CD4-positive, alpha-beta T cell treated with Interleukin-17A for 4 hours (primary cell): ENCODE measurements around the gene COQ10A.

Experiments used
- DNase-seq: peaks from one replicate; pipeline ENCODE4 v3.0.0-alpha.2; 2020; ENCODE audit warnings: mixed read lengths

COQ10A gene

DNA sequence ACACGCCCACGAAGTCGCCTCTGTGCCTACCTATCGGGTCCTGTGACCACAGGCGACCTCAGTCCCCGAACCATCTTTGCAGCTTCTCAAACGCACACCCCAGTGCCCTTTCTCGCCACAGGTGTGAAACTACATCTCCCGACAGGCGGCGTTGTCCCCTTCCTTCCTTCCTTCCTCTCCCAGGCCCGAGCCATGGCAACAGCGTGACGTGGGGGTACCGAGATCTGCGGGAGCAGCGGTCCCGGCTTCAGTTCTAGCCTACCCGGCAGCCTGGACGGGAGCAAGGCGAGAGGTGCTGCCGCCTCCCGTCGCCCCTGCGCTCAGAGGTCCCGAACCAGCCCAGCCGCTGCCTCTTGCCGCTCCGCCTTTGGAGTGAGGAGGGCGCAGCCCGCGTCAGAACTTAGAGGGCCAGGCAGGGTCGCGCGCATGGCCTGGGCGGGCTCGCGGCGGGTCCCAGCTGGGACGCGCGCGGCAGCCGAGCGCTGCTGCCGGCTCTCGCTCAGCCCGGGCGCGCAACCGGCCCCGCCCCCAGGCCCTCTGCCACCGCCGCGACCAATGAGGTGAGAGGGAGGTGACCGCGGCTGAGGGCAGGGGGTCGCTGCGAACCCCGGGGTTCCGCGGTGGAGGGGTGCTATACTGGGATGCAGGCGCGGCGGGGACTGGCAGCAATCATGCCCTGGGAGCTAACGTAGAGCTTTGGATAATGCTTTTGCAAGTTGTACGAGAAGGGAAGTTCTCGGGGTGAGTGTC lies at the start of gene COQ10A:
COQ10A (plus strand) TSS at position 250 of the 750 bp plus-strand sequence; CDS start at position 427, 177 bp downstream.
- peak; percentile 93 for DNase-seq

DNA sequence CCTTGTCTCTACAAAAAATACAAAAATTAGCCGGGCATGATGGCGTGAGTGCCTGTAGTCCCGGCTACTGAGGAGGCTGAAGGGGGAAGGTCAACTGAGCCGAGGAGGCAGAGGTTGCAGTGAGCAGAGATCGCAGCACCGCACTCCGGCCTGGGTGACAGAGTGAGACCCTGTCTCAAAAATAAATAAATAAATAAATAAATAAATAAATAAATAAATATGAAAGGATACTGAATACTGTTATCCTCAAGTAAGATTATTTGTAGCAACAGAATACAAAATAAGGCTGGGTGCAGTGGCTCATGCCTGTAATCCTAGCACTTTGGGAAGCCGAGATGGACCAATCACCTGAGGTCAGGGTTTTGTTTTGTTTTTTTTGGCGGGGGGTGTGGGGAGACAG lies 46.9 kb upstream of the COQ10A start:
- DNase-seq = no peak

DNA sequence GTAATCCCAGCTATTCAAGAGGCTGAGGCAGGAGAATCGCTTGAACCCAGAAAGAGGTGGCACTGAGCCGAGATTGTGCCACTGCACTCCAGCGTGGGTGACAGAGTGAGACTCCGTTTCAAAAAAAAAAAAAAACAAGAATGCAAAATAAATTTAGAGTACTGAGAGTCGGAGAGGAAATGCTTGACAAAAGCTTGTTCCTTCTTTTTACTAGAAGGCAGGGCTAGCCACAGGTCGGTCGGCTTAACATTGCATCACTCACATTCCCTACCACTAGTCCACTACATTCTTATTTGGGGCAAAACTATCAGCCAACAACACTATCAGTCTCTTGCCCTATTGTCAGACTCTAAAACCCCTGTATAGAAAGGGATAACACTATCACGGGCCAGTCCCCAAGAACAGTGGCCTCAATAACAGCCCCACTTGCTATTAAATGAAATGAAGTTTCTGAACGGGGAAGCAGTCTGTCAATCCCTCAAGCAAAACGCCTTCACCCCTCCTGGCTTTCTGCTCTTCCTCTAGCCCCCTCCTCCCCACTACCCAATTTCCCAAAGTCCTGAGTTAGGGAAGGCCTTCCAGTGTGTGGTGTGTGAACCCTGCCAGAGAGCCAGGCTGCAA lies 46.0 kb upstream of the COQ10A start:
- no peak for DNase-seq

DNA sequence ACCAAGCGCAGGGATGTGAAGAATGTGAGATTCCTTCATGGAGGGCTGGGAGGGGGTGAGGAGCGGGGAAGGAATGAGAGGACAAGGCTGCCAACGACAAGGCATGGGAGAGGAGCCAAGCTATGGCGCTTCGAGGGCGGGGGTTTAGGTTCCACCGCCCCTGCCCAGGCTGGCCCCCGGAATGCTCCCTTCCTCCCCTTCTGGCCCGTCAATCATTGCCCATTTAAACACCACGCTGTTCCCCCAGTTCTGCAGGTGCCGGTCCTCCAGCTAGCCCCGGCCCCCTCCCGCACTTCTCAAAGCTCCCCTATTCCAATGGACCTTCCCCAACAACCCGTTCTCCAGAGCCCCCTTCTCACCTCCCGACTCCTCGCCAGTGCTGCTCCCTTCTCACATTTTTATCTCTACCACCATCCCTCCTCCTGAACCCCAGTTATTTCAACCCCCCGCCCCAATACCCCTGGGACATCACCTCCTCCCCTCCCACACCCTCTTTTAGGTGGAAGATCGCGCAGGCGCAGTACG lies 45.4 kb upstream of the COQ10A start:
- no peak for DNase-seq

DNA sequence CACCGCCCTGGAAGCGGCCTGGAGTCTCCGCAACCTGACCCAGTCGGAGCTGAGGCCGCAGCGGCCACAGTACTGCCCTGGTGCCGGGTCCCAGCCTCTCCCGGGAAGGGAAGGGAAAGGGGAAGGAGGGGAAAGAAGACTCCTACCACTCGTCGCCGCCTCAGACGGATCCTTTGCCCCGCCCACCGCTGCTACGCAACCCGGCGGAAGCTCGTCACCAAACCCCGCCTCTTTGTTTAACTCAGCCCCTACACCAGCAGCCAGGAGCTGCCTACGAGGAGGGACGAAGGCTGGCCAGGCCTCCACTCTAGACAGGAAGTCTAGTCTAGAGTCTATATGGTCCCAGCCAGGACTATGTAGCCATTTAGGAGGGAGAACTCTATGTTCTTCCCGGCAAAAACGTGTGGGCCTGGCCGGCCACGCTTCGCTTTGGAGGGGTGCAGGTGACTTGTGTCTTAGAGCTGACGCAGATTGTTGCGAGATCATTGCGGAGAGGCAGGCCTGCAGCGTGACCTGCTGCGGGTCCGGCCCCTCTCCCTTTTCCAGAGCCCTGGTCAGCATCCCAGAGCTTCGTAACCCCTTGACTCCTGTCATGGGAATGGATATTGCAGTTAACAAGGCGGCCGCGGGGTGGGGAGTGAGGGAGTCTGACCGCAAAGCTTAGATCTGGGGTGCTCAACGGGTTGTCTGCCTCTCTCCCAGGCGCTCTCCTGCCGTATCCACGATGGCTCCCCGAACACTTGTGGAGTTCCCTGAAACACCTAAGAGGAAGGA lies 44.8 kb upstream of the COQ10A start, which contains the start of gene RNF41:
RNF41 (minus strand) TSS at position 166 of the 774 bp plus-strand sequence. CDS start 7,875 bp downstream, outside the sequence.
- DNase-seq = peak; percentile 95

DNA sequence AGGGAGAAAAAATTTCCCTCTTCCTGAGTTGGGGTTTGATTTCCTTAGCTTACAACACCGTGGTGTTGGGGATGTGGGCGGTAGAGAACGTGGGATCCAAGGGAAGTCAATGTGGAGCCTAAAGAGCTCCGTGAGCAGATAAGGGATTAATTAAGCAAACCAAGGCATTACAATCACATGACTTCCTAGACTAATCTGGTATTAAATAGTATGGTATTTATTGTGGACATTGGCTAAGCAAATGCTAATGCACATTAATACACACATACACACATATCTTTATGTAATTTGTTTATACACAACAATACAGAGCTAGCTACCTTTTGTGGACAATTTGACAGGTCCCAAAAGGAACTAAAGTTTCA lies 44.2 kb upstream of the COQ10A start:
- no peak for DNase-seq

DNA sequence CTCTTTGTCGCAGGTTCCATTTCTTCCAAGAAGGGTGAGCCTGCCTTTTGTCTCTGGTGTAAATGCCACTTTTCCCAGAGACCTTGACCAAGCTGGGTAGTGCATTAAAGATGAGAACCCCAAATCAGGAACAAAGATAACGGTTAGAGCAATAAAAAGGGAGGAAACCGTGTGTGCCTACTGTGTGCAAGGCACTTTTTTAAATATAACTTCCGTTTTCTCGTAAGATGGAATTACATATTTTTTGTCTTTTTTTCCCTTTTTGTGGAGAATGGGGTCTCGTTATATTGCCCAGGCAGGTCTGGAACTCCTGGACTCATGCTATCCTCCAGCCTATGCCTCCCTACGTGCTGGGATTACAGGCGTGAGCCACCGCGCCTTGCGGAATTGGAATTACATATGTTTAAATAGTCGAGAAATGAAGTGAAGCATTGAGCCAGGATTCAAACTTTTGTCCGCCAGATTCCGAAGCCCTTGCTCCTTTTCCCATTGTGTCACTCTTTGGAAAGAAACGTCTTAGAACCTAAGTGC lies 43.1 kb upstream of the COQ10A start:
- DNase-seq = no peak

DNA sequence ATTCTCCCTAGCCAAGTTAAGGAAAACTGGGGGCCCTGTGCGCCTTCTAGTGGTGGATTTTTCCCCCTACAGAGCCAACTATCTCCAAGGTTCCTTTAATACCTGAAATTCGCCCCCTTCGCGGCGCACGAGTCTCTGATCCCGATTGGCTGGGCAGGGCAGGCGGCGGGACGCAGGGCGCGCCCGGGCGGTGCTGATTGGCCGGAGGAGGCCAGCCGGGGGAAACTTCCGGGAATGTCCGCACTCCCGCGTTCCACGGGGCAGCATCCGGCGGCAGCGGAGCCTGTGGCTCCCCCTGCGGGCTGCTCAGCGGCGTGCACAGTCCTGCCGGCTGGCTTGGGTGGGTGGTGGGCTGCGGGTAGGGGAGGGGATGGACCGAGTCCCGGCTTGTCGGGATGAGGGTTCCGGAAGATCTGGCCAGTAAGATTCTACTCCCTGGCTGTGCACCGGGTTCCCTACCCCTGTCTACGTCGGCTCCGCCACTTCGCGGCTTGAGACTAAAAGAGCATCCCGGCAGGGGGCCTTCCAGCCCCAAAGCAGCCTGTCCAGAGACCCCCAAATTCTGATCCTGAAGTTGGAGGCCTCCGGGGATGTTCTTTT lies 42.5 kb upstream of the COQ10A start, which contains the start of gene NABP2:
NABP2 (plus strand) TSS at position 241 of the 600 bp plus-strand sequence. CDS start 515 bp downstream, outside the sequence.
- peak; percentile 96 for DNase-seq

DNA sequence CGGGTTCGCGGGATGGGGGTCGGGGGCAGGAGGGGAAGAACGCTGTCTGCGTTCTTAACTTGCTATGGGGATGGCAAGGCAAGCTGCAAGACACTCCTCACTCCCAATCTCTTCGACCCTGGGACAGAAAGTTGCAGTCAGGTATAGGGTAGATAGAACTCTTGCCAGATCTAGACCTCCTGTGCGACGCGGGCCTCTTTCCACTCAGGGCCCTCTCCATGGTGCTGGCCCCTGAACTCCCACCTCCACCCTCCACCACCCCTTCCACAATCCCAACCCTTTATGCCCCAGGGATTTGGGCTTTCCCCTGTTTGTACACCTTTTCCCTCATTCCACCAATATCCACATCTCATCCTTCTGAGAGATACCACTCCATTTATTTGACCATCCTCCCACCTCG lies 41.8 kb upstream of the COQ10A start:
- DNase-seq = no peak

DNA sequence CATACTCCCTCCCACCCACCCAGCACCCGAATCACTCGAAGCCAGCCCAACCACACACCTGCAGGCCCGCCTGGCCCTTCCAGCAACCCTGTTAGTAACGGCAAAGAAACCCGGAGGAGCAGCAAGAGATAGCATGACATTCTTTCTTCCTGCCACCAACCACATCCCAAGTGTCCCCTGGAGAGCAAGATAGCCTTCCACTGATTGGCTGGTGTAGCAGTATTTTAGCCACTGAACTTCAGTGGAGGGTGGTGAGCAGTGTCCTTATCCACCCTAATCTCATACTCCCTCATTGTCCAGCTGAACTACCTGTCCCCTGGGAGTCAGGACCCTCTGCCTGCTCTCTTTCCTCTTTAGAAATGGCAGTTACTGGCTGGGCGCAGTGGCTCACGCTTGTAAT lies 37.7 kb upstream of the COQ10A start:
- no peak for DNase-seq

DNA sequence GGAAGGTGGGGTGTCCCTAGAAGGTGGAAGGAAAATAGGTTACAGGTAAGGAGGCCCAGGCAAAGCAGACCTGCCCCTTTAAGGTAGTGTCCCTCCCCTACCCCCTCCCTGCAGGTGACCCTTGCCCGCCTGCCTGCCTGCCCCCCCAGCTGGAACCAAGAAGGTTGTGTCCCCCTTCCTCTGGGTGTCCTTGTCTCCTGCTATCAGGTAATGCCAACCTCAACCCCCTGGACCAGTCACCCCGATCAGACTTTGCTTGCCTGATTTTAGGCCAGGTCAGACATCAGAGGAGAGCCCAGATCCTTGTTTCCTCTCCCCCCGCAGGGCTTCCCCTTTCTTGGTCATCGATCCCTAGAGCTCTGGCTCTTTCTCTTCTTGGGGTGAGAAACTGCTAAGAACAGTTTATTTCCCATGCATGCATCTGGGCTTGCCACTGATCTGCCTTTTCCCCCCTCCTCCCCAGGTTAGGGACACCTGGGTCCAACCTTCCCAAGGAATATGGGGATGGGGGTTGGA lies 36.8 kb upstream of the COQ10A start, which contains the start of gene SLC39A5:
SLC39A5 (plus strand) TSS at position 136 of the 516 bp plus-strand sequence. CDS start 1,224 bp downstream, outside the sequence.
- DNase-seq = no peak

DNA sequence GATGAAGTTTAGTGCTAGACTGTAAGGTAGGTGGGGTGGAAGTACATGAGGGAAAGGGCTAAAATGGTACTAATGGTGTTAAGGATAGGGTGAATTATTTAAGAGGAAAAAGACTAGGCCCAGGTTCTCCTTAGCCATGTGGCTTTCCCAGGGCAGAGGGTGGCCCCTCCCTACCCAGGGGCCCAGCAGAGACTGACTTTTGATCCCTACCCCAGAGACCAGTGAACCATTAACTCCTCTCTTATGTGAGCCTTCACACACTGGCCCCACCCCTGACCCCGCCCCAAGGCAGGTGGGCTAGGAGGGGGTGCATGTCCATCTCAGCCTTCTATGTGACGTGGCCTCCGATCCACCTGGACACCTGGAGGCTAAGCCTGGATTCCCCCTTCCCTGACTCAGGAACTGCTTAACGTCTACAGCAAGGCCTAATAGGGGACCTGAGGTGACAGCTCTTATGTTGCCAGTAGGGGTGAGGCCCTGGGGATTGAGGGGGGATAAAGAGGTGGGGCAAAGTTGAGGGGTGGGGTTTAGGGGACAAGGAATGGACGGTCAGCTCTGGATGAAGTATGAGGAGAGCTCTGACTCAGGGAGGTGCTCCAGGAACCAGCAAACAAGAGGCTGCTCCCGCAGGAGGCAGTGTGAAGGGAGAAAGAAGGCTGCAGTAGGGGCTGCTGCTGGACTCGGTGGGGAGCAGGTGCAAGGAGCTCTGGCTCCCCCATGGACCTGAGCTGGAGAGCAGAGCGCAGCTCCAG lies 36.1 kb upstream of the COQ10A start:
- no peak for DNase-seq

DNA sequence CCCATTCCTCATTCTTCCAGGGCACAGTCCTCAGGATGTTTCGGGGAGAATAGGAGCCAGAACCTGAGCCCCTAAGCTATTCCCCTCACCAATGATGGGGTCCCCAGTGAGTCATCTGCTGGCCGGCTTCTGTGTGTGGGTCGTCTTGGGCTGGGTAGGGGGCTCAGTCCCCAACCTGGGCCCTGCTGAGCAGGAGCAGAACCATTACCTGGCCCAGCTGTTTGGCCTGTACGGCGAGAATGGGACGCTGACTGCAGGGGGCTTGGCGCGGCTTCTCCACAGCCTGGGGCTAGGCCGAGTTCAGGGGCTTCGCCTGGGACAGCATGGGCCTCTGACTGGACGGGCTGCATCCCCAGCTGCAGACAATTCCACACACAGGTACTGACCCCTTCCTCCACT lies 35.6 kb upstream of the COQ10A start:
- no peak for DNase-seq

DNA sequence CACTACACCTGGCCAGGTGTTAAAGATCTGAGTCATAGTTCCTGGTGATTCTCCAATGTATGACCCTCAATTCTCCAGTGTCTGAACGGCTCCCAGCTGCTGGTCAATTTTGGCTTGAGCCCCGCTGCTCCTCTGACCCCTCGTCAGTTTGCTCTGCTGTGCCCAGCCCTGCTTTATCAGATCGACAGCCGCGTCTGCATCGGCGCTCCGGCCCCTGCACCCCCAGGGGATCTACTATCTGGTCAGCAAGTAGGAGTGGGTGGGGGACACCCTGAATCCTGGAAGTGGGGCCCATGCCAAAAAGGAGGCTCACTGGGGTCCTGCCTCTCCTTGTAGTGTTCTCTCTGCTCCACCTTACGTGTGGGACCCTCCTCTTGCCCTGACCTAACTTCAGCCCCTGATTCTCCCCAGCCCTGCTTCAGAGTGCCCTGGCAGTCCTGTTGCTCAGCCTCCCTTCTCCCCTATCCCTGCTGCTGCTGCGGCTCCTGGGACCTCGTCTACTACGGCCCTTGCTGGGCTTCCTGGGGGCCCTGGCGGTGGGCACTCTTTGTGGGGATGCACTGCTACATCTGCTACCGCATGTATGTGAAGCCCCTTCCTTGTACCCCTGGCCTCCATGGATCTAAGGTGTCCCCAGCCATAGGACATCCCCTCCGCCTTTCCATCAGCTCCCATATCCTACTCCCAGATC lies 31.9 kb upstream of the COQ10A start:
- DNase-seq = no peak

DNA sequence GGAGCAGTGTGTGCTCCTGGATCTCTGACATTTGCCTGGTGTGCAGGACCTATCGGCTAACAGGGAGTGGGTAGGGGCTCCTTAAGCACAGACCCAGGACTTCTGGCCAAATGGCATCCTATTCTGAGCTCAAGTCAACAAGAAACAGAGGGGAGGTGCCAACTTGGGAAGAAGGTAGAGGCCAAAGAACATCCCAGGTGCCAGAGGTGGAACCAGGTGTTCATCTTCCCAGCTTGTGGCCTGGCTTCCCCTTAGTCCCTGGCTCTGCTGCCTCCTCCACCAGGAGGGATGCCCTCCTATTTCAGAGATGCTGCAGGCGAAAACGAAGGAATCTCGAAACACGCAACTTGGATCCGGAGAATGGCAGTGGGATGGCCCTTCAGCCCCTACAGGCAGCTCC lies 30.7 kb upstream of the COQ10A start:
- no peak for DNase-seq

DNA sequence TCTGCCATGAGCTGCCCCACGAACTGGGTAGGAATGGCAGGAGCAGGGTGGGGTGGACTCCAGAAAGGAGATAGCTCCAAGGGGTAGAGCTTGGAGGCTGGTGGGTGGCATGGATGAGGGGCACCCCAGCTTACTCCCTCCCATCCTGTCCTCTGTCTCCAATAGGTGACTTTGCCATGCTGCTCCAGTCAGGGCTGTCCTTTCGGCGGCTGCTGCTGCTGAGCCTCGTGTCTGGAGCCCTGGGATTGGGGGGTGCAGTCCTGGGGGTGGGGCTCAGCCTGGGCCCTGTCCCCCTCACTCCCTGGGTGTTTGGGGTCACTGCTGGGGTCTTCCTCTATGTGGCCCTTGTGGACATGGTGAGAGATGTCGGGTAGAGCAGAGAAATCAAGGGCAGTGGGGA lies 29.8 kb upstream of the COQ10A start:
- DNase-seq = no peak

DNA sequence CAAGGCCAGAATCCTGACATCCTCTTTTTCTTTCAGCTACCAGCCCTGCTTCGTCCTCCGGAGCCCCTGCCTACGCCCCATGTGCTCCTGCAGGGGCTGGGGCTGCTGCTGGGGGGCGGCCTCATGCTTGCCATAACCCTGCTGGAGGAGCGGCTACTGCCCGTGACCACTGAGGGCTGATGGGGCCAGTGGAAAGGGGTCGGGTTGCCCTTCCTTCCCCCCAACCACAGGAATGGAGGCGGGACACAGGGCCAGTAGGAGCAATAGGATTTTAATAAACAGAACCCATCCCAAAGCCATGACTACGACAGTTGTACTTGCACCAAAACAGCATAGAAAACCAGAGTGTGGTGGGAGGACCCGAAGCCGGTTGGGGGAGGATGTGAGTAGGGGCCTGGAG lies 29.2 kb upstream of the COQ10A start:
- no peak for DNase-seq

DNA sequence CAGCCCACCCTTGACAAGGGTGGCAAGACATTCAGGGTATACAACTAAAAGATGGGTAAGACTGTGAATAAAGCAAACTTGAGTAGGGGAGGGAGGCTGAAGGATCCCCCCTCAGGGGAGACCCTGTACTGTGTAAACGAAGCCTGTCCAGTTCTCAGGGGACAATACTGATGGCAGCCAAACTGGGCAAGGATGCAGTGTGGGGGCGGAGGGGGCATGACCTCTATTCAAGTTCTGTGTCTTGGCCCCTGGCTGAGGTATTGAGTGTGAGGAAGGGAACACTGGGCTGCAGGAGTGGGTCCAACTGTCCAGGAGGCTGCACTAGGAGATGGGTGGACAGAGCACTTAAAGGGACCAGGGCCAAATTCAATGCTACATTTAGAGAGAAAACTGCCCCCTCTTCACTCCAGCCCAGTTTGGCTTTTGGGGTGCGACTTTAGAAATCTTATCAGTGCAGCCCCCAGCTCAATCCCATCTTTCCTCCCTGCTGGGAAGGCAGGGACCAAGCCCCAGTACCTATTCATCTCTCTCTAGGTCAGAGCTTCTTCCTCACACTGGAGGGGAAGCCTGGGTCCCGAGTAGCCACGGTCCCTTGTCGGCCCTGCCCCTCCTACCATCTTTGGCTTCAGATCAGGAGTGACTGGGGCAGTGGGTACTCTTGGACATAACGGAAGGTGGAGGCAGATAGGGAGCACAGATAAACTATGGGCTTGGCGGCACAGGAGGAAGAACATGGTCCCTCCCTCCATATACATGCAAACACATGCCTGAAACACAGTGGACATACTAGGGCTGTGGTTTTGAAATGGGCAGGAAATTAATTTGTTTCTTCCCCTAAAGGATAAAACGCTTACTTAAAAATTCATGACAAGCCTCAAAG lies 25.1 kb upstream of the COQ10A start:
- DNase-seq = no peak

DNA sequence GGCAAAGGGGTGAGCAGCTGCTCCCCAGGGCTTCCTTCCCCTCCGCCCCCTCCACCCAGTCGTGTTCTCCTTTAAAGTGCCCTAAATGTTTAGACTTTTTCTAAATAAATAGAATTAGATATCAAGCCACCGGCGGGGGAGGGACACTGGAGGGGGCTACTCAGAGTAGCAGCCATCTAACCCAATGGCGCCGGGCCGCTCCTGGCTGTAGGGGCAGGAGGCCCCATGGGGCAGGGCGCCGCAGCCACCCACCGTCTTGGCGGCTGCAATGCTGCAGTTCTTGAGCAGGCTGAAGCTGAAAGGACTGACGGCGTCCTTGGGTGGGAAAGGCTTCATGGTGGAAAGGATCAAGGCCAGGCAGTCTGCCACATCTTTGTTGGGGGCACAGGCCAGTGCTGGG lies 23.8 kb upstream of the COQ10A start:
- no peak for DNase-seq

DNA sequence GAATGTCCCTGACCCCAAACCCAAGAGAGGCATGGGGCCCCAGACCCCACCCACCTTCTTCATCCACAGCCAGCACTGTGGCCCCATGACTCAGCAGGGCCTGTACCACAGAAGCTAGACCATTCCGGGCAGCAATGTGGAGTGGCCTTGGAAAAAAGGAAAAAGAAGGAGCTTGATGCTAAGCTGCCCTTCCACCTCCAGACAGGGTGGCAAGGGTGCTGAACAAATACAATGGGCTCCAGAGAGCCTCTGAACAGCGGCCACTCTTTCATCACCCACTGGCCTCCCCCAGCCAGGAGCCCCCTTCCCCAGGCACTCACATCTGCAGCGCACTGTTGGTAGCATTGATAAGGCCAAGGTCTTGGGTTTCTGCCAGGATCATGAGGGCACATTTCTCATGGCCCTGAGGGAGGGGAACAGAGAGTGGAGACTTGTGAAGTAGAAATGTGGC lies 23.0 kb upstream of the COQ10A start:
- DNase-seq = no peak
